AG09309 (cell line): ENCODE results near the gene PCDH15.

ENCODE experiments used
- DNase-seq: peaks from one replicate; pipeline ENCODE4 v3.0.0-alpha.2; 2010; ENCODE audit warnings: low read depth
- H3K4me3 ChIP-seq: 2 replicates; pipeline ENCODE4 v1.5.1; 2011; ENCODE audit warnings: mild to moderate bottlenecking, low read depth, low read length, moderate library complexity; ENCODE audit not compliant: control insufficient read depth
- CTCF ChIP-seq: IDR thresholded peaks from 2 replicates; pipeline ENCODE4 v1.5.1; 2011; ENCODE audit warnings: mild to moderate bottlenecking, low read depth, low read length, inconsistent platforms; ENCODE audit not compliant: insufficient read depth, control insufficient read depth; ENCODE audit errors: missing control alignments

The PCDH15 gene

GRCh38 chr10:53886325-53887300, 914.4 kb downstream of the PCDH15 start:
- DNase-seq = no peak
- H3K4me3 ChIP-seq = no peak overlapping the region
- TF ChIP-seq CTCF = no peak

GRCh38 chr10:53864846-53865245, 936.2 kb downstream of the PCDH15 start:
- no peak for TF ChIP-seq CTCF
- H3K4me3 ChIP-seq = no peak overlapping the region
- no peak for DNase-seq

- H3K4me3 ChIP-seq = no peak overlapping the region
- TF ChIP-seq CTCF = no peak
- DNase-seq = no peak
Measured at GRCh38 chr10:53852450-53853175, 948.4 kb downstream of the PCDH15 start.

GRCh38 chr10:53846809-53847208, 954.2 kb downstream of the PCDH15 start:
- DNase-seq = no peak
- TF ChIP-seq CTCF = no peak
- H3K4me3 ChIP-seq = no peak overlapping the region

- DNase-seq = no peak
- no peak for TF ChIP-seq CTCF
- no peak overlapping the region for H3K4me3 ChIP-seq
Measured at GRCh38 chr10:53843736-53844362, 957.2 kb downstream of the PCDH15 start.

GRCh38 chr10:53841483-53842145, 959.4 kb downstream of the PCDH15 start:
- TF ChIP-seq CTCF = no peak
- DNase-seq = no peak
- no peak overlapping the region for H3K4me3 ChIP-seq
